Common myeloid progenitor, CD34-positive (primary cell): ENCODE data around the gene CLDN6.

Experiments
- CTCF ChIA-PET: fragments of 350-600 bp; sonication (Branson Sonifier 250); formaldehyde crosslinking; loops from one replicate; lab custom pipeline; 2021; ENCODE audit warnings: antibody characterized with exemption; lab: Charles Lee
- POLR2A ChIA-PET: fragments of 350-600 bp; sonication (Branson Sonifier 250); formaldehyde crosslinking; loops from one replicate; lab custom pipeline; 2021; ENCODE audit warnings: antibody characterized with exemption; lab: Charles Lee
- DNase-seq, 3 donors: peaks; one replicate each; pipeline versions ENCODE4 v3.0.0 to v3.0.0-alpha.2; 2013
- H3K27ac ChIP-seq, 2 experiments: 1 replicate in 1 of 2; 2 replicates in 1 of 2; pipeline ENCODE4 v1.7.0; 2013; ENCODE audit warnings: inconsistent platforms in 2 of 2, low read length in 2 of 2, mild to moderate bottlenecking in 2 of 2, low read depth in 1 of 2, moderate library complexity in 1 of 2; ENCODE audit not compliant: severe bottlenecking in 2 of 2, insufficient read depth in 1 of 2, poor library complexity in 1 of 2
- H3K27me3 ChIP-seq, 5 experiments: replicated peaks in 2 of 5; 1 replicate in 3 of 5; 2 replicates in 2 of 5; pipeline versions ENCODE4 v1.6.1 to v1.7.0; 2013; ENCODE audit warnings: low read length in 4 of 5, mild to moderate bottlenecking in 2 of 5, moderate library complexity in 2 of 5, inconsistent platforms in 1 of 5; ENCODE audit not compliant: insufficient read depth in 5 of 5, control insufficient read depth in 4 of 5
- H3K36me3 ChIP-seq, 4 experiments: 1 replicate in 2 of 4; 2 replicates in 2 of 4; pipeline versions ENCODE4 v1.6.1 to v1.7.0; 2013; ENCODE audit warnings: low read length in 3 of 4, control low read depth in 1 of 4, mild to moderate bottlenecking in 1 of 4; ENCODE audit not compliant: control insufficient read depth in 4 of 4, insufficient read depth in 4 of 4
- H3K4me1 ChIP-seq, 4 experiments: 1 replicate in 3 of 4; 2 replicates in 1 of 4; pipeline versions ENCODE4 v1.6.1 to v1.7.1; 2013; ENCODE audit warnings: low read length in 3 of 4, mild to moderate bottlenecking in 3 of 4, control low read depth in 1 of 4, inconsistent platforms in 1 of 4, moderate library complexity in 1 of 4; ENCODE audit not compliant: control insufficient read depth in 4 of 4, insufficient read depth in 4 of 4; ENCODE audit errors: control extremely low read depth in 1 of 4
- H3K4me3 ChIP-seq, 7 experiments: 1 replicate in 4 of 7; 2 replicates in 3 of 7; pipeline versions ENCODE4 v1.5.1 to v1.7.0; 2013; ENCODE audit warnings: mild to moderate bottlenecking in 7 of 7, low read length in 6 of 7, moderate library complexity in 6 of 7, inconsistent platforms in 2 of 7, low read depth in 2 of 7, control low read depth in 1 of 7; ENCODE audit not compliant: insufficient read depth in 4 of 7, control insufficient read depth in 1 of 7; ENCODE audit errors: extremely low read depth in 1 of 7
- H3K9me3 ChIP-seq, 5 experiments: 1 replicate in 4 of 5; 2 replicates in 1 of 5; pipeline versions ENCODE4 v1.6.1 to v1.7.1; 2013; ENCODE audit warnings: low read length in 4 of 5, mild to moderate bottlenecking in 2 of 5, inconsistent platforms in 1 of 5, low read depth in 1 of 5, moderate library complexity in 1 of 5; ENCODE audit not compliant: control insufficient read depth in 4 of 5, insufficient read depth in 2 of 5; ENCODE audit errors: control extremely low read depth in 1 of 5
- WGBS: methylation state at CpG from one replicate; pipeline ENCODE4 v1.1.5; 2013; ENCODE audit not compliant: insufficient coverage; 5-methylcytosine and 5-hydroxymethylcytosine counted together

CLDN6 gene

DNA sequence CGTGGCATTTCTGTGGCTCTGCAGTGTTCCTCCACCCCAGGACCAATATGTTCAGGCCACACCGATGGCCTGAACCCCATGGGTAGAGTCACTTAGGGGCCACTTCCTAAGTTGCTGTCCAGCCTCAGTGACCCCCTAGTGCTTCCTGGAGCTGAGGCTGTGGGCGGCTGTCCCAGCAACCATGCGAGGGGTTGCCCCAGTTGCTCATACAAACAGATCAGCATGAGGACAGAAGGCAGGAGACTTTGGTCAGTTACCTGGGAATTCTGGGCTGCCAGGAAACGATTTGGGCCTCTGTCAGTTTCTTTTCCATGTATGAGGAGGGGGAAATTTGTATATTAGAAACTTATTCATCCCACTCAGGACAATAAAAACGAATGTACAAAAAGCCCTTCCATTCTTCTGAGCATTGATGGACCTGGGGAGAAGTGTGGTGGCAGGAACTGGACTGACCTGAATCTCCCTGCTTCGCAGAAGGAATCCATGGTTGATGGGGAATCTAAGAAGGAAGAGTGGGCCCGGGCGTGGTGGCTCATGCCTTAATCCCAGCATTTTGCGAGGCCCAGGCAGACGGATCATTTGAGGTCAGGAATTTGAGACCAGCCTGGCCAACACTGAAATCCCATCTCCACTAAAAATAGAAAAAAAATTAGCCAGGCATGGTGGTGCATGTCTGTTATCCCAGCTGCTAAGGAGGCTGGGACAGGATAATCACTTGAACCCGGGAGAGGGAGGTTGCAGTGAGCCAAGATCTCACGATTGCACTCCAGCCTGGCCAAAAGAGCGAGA, 42.5 kb upstream of the CLDN6 start:
- POLR2A ChIA-PET = no interaction called here
- Histone ChIP-seq H3K36me3 (no peaks in the 10 kb centered on the region), H3K27me3 (peaks cover 0 to 6% (median 0%) of the 10 kb centered on the region in 5 experiments), H3K27ac (no peak overlapping the region), H3K4me3 (no peak overlapping the region), H3K9me3 (no peaks in the 10 kb centered on the region), H3K4me1 (peaks cover 0 to 52% (median 37%) of the 10 kb centered on the region in 4 experiments)
- CTCF ChIA-PET = interaction anchor here (1.1 to 6.6 kb wide), 9 partner anchors 10 to 98 kb away, joined by 3 to 82 read pairs (median 16); partner anchors contain the start of genes ZNF213 and ZSCAN10
- 100% methylated on average over 5 of the region's 14 CpGs for WGBS
- no peak for DNase-seq

DNA sequence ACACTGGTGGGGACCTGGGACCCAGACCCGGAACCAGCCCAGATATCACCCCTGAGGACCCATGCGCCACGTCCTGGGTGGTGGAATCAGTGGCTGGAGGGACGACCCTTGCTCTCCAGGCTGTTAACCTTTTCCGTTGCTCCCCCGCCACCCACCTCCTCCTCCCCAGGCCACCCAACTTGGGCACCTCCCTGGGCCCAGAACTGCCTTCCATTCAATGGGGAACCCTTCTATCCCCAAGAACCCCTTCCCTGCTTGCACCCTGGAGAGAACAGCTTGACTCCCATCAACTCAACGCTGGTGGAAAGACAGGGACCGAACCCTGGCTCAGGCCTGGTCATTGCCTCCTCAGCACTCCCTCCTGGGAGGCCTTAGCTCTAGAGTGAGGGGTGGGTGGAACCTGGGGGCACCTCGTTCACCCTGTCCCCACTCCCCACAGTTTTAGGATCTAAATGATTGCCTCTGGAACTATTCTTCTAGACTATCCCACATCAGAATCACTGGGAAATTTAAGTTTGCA, 41.8 kb upstream of the CLDN6 start:
- POLR2A ChIA-PET = no interaction called here

DNA sequence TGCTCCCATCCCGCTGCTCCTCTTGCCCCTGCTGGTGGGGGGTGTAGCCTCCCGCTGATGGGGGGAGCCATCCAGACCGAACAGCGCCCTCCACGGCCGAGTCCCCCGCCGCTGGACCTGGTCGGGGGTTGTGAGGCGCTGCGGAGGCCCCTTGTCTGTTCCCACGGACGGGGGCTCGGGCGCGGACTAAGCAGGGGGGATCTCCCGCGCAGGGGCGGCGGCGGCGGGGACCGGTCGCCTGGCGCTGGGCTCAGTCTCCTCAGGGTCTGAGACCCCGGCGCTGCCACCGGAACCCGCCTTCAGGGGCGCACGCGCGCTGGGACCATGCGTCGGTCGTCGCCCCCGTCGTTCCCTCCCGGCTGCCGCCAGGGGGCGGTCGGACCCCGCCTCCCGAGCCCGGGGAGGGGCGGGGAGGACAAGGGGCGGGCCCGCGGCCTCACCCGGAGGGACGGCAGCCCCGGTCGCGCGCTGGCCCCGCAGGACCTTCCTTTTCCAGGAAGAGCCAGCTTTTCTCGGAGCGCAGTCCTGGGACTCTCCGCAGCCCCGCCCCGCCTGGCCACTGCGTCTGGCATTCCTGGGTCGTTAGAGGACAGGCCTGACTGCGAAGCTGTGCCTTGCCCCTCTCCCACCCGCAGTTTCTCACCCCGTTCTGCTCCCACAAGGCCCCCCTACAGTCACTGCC, 41.2 kb upstream of the CLDN6 start:
- WGBS = 0% methylated on average over 59 of the region's 67 CpGs
- Histone ChIP-seq H3K4me1 (peaks cover 0 to 57% (median 48%) of the 10 kb centered on the region in 4 experiments), H3K9me3 (no peaks in the 10 kb centered on the region), H3K27me3 (peaks cover 0 to 6% (median 0%) of the 10 kb centered on the region in 5 experiments), H3K27ac (peak overlapping the region in 1 of 2 experiments; percentile 61), H3K36me3 (no peaks in the 10 kb centered on the region), H3K4me3 (peak overlapping the region; percentile 64 to 90 (median 76))
- peak; percentile 75 to 83 (median 78) for DNase-seq
- POLR2A ChIA-PET = no interaction called here
- CTCF ChIA-PET = interaction anchor here (0.6 to 6.6 kb wide), 21 partner anchors 11 to 402 kb away, joined by 3 to 82 read pairs (median 4); partner anchors contain the start of genes ZNF213 and ZSCAN10

More for the DNA sequence above, 41.8 kb upstream of the CLDN6 start:
- WGBS = 59% methylated on average over 7 of the region's 9 CpGs
- Histone ChIP-seq H3K9me3 (no peaks in the 10 kb centered on the region), H3K27ac (peak overlapping the region in 1 of 2 experiments; percentile 61), H3K36me3 (no peaks in the 10 kb centered on the region), H3K27me3 (peaks cover 0 to 6% (median 0%) of the 10 kb centered on the region in 5 experiments), H3K4me3 (peak overlapping the region; percentile 64 to 90 (median 76)), H3K4me1 (peaks cover 0 to 55% (median 45%) of the 10 kb centered on the region in 4 experiments)
- CTCF ChIA-PET = interaction anchor here (0.8 to 6.6 kb wide), 13 partner anchors 11 to 99 kb away, joined by 3 to 82 read pairs (median 7); partner anchors contain the start of genes ZNF213 and ZSCAN10
- DNase-seq = no peak

DNA sequence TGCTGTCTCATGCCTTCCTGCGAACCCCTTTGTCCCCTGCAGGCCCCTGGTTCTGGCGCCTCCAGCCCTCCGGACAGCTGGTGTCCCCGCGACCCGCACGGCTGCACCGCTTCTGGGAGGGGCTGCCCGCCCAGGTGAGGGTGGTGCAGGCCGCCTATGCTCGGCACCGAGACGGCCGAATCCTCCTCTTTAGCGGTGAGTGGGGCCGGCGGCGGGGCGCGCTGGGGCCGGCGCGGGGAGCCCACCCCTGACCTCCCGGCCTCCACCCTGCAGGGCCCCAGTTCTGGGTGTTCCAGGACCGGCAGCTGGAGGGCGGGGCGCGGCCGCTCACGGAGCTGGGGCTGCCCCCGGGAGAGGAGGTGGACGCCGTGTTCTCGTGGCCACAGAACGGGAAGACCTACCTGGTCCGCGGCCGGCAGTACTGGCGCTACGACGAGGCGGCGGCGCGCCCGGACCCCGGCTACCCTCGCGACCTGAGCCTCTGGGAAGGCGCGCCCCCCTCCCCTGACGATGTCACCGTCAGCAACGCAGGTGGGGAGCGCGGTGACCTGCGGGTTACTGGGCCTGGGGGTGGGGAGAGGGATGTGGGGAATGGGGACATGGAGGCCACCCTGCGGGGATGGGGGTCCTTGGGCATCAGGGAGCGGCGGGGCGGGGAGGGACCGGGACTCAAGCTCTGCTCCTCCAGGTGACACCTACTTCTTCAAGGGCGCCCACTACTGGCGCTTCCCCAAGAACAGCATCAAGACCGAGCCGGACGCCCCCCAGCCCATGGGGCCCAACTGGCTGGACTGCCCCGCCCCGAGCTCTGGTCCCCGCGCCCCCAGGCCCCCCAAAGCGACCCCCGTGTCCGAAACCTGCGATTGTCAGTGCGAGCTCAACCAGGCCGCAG, 40.4 kb upstream of the CLDN6 start:
- Histone ChIP-seq H3K27me3 (peaks cover 0 to 6% (median 0%) of the 10 kb centered on the region in 5 experiments), H3K9me3 (no peaks in the 10 kb centered on the region), H3K4me1 (peaks cover 2 to 61% (median 50%) of the 10 kb centered on the region in 4 experiments), H3K36me3 (peaks cover 0 to 3% (median 0%) of the 10 kb centered on the region in 4 experiments), H3K4me3 (peak overlapping the region; percentile 64 to 90 (median 76)), H3K27ac (peak overlapping the region in 1 of 2 experiments; percentile 61)
- 14% methylated on average over 52 of the region's 77 CpGs for WGBS
- ChIA-PET POLR2A (interaction anchor here (0.7 kb wide), 1 partner anchor 92 kb away, joined by 3 read pairs; no protein-coding TSS in a partner anchor), CTCF (interaction anchor here (0.6 to 6.6 kb wide), 21 partner anchors 10 to 403 kb away, joined by 3 to 82 read pairs (median 4); partner anchors contain the start of genes ZNF213 and ZSCAN10)
- DNase-seq = peak; percentile 47 to 63 (median 52)

DNA sequence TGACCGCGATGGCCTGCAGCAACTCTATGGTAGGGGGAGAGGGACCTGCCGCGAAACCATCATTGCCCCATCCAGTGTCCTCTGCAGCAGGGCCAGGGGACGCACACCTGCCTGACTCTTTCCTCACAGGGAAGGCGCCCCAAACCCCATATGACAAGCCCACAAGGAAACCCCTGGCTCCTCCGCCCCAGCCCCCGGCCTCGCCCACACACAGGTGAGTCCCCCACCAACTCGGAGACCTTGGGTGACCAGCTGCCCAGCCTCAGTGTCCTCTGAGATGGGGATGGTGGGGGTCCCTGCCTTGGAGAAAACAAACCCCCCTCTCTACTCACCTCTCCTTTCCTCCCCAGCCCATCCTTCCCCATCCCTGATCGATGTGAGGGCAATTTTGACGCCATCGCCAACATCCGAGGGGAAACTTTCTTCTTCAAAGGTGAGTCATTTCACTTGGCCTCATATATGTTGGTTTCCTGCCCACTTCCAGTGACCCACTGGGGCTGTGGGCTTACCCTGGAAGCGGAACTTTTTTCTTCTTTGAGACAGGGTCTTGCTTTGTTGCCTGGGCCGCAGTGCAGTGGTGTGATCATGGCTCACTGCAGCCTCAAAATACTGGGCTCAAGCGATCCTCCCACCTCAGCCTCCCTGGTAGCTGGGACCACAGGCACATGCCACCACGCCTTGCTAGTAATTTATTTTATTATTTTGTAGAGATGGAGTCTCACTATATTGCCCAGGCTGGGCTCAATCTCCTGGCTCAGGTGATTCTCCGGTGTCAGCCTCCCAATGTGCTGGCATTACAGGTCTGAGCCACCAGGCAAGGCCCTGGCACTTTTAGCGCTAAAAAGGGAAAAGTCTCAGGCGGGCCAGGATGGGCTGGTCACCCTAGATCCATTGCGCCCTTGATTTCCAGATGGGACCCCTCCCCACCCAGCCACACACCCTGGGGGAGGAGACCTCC, 39.5 kb upstream of the CLDN6 start:
- CTCF ChIA-PET = interaction anchor here (0.9 to 6.6 kb wide), 9 partner anchors 19 to 93 kb away, joined by 3 to 82 read pairs (median 3); partner anchors contain the start of gene ZNF213
- peaks cover 0 to 6% (median 0%) of the 10 kb centered on the region in 5 experiments for H3K27me3 ChIP-seq
- peaks cover 2 to 69% (median 50%) of the 10 kb centered on the region in 4 experiments for H3K4me1 ChIP-seq
- POLR2A ChIA-PET = no interaction called here
- H3K4me3 ChIP-seq = peak overlapping the region in 4 of 7 experiments; percentile 34 to 90 (median 84)
- no peak for DNase-seq
- H3K27ac ChIP-seq = no peak overlapping the region
- H3K36me3 ChIP-seq = peaks cover 0 to 3% (median 0%) of the 10 kb centered on the region in 4 experiments
- WGBS = 95% methylated on average over 20 of the region's 22 CpGs
- no peaks in the 10 kb centered on the region for H3K9me3 ChIP-seq
